AG04449 (cell line): ENCODE measurements around the gene GPD1.

Source experiments
- CTCF ChIA-PET: fragments of 350-600 bp; formaldehyde crosslinking; extraction: SDS; loops from one replicate; lab custom pipeline; 2021; ENCODE audit warnings: antibody characterized with exemption; lab: Yijun Ruan, JAX
- POLR2A ChIA-PET: fragments of 400-600, 350-600 bp; formaldehyde crosslinking; extraction: SDS; loops from one replicate; lab custom pipeline; 2020; ENCODE audit warnings: antibody characterized with exemption, inconsistent platforms; lab: Yijun Ruan, JAX
- DNase-seq: peaks from one replicate; pipeline ENCODE4 v3.0.0-alpha.2; 2010; ENCODE audit warnings: low read depth, low spot score
- H3K4me3 ChIP-seq: 2 replicates; pipeline ENCODE4 v1.5.1; 2011; ENCODE audit warnings: low read depth, mild to moderate bottlenecking, control low read depth, low read length
- CTCF ChIP-seq: IDR thresholded peaks from one replicate; pipeline ENCODE4 v1.5.1; 2011; ENCODE audit warnings: mild to moderate bottlenecking, moderate library complexity, low read length, control low read depth, inconsistent platforms; ENCODE audit not compliant: insufficient read depth; ENCODE audit errors: missing control alignments

Gene GPD1

GRCh38 chr12:50087995-50088394 lies 15.8 kb upstream of the GPD1 start:
- DNase-seq: no peak
- no peak overlapping the region for H3K4me3 ChIP-seq
- CTCF ChIA-PET: interaction anchor here (0.6 to 12.4 kb wide), 17 partner anchors 10 to 314 kb away, joined by 3 to 244 read pairs (median 5); partner anchors contain the start of genes COX14 and GPD1
- no peak for TF ChIP-seq CTCF
- POLR2A ChIA-PET: interaction anchor here (0.9 to 1.6 kb wide), 4 partner anchors 9 to 227 kb away, joined by 3 to 6 read pairs (median 4); no protein-coding TSS in a partner anchor

- peak; percentile 66 for TF ChIP-seq CTCF
- POLR2A ChIA-PET: interaction anchor here (0.9 to 1.6 kb wide), 2 partner anchors 22 to 226 kb away, joined by 3 to 6 read pairs; no protein-coding TSS in a partner anchor
- CTCF ChIA-PET: interaction anchor here (0.6 to 12.4 kb wide), 22 partner anchors 9 to 226 kb away, joined by 3 to 244 read pairs (median 5); partner anchors contain the start of genes CERS5, COX14 and GPD1
- no peak overlapping the region for H3K4me3 ChIP-seq
- no peak for DNase-seq
Measured at GRCh38 chr12:50088577-50089335, 15.1 kb upstream of the GPD1 start.

GRCh38 chr12:50089730-50090129 lies 14.1 kb upstream of the GPD1 start:
- no peak overlapping the region for H3K4me3 ChIP-seq
- ChIA-PET POLR2A (interaction anchor here (1.4 kb wide), 1 partner anchor 20 kb away, joined by 4 read pairs; no protein-coding TSS in a partner anchor), CTCF (interaction anchor here (0.9 to 12.4 kb wide), 16 partner anchors 9 to 225 kb away, joined by 3 to 244 read pairs (median 5); partner anchors contain the start of genes CERS5, COX14 and GPD1)
- no peak for TF ChIP-seq CTCF
- no peak for DNase-seq

- no peak for DNase-seq
- no peak overlapping the region for H3K4me3 ChIP-seq
- ChIA-PET CTCF (interaction anchor here (1.1 to 12.4 kb wide), 10 partner anchors 8 to 141 kb away, joined by 3 to 244 read pairs (median 28); partner anchors contain the start of genes COX14 and GPD1), POLR2A (interaction anchor here (0.6 to 1.4 kb wide), 2 partner anchors 19 to 20 kb away, joined by 4 read pairs; no protein-coding TSS in a partner anchor)
- no peak for TF ChIP-seq CTCF
Measured at GRCh38 chr12:50090391-50090790, 13.4 kb upstream of the GPD1 start.

GRCh38 chr12:50097952-50098351 lies 5.9 kb upstream of the GPD1 start:
- ChIA-PET POLR2A (interaction anchor here (1.4 kb wide), 1 partner anchor 13 kb away, joined by 6 read pairs; the partner anchor contains the start of gene COX14), CTCF (interaction anchor here (1.0 to 7.0 kb wide), 5 partner anchors 10 to 216 kb away, joined by 3 to 144 read pairs (median 3); partner anchors contain the start of genes COX14 and SMARCD1)
- no peak for DNase-seq
- no peak for TF ChIP-seq CTCF
- no peak overlapping the region for H3K4me3 ChIP-seq
